Bronchus fibroblast of lung (primary cell): ENCODE results near the gene UPK3BL1. TPM values are rescaled to one million over a fixed set of nuclear protein-coding genes. Genes with fewer than 3 reads are reported as not detected.

Source experiments
- total RNA-seq: library from RNA; depleted of rRNA; stranded (reverse); fragments of >200 nt; gene quantifications from 2 replicates; pipeline ENCODE4 v1.2.3, GENCODE V29; 2015

The UPK3BL1 gene
- total RNA-seq, result 8.7 and 11.3 TPM in 2 replicates

GRCh38 chr7:102642691-102643090, at the start of gene UPK3BL1:
Gene UPK3BL1, minus strand, starts transcription at chr7:102642791. Its CDS starts 50 bp downstream, at chr7:102642741.

GRCh38 chr7:102671166-102671955, 28.8 kb upstream of the UPK3BL1 start, which contains the start of gene POLR2J2:
Gene POLR2J2, minus strand, starts transcription at chr7:102671663. Its CDS starts 62 bp downstream, at chr7:102671601.

GRCh38 chr7:102649924-102650323, 7.3 kb upstream of the UPK3BL1 start, which contains the start of gene SPDYE2B:
Gene SPDYE2B, plus strand, starts transcription at chr7:102650319. Its CDS starts 2,030 bp downstream, at chr7:102652349.

GRCh38 chr7:102616507-102617125, 26.0 kb downstream of the UPK3BL1 start, which contains the start of gene RASA4:
Gene RASA4, minus strand, starts transcription at chr7:102616756. Its CDS starts 67 bp downstream, at chr7:102616689.

Other genes starting within 250 kb of the UPK3BL1 start
- gene PRKRIP1, start 246.4 kb downstream of the UPK3BL1 start, total RNA-seq, result 9.4 and 10.9 TPM in 2 replicates
- gene ORAI2, start 209.2 kb downstream of the UPK3BL1 start, total RNA-seq, result 37.3 and 38.8 TPM in 2 replicates
- 14.3 and 18.2 TPM in 2 replicates for gene ALKBH4, start 177.9 kb downstream of the UPK3BL1 start, total RNA-seq
- gene LRWD1, start 177.8 kb downstream of the UPK3BL1 start, total RNA-seq, result 11.3 and 12.6 TPM in 2 replicates
- gene POLR2J, start 163.9 kb downstream of the UPK3BL1 start, total RNA-seq, result 41.2 and 41.4 TPM in 2 replicates
- 0.50 and 0.59 TPM in 2 replicates for gene RASA4B, start 125.0 kb downstream of the UPK3BL1 start, total RNA-seq
- 0.34 and 0.45 TPM in 2 replicates for gene UPK3BL2, start 99.1 kb downstream of the UPK3BL1 start, total RNA-seq
- not detected in 2 replicates for gene SPDYE2, start 91.6 kb downstream of the UPK3BL1 start, total RNA-seq
- gene POLR2J3, start 70.2 kb downstream of the UPK3BL1 start, total RNA-seq, result 7.4 and 14.3 TPM in 2 replicates
- 1.3 and 2.4 TPM in 2 replicates for gene RASA4, start 26.0 kb downstream of the UPK3BL1 start, total RNA-seq
- gene SPDYE2B, start 7.5 kb upstream of the UPK3BL1 start, total RNA-seq, result not detected in 2 replicates
- 0.17 and 0.30 TPM in 2 replicates for gene POLR2J2, start 28.9 kb upstream of the UPK3BL1 start, total RNA-seq
- 5.5 and 6.2 TPM in 2 replicates for gene FAM185A, start 106.2 kb upstream of the UPK3BL1 start, total RNA-seq